Astrocyte (in vitro differentiated cells and primary cell): ENCODE measurements around the gene SLC16A3. TPM values are rescaled to one million over a fixed set of nuclear protein-coding genes. Genes with fewer than 3 reads are reported as not detected.
"Not testable (repeated sequence)": the region's sequence is repeated elsewhere in the genome, so short reads cannot be mapped to it uniquely, and the experiment has no call there.

Source experiments
- DNase-seq: peaks from one replicate; pipeline ENCODE4 v3.0.0-alpha.2; 2010; ENCODE audit warnings: low read depth
- FAIRE-seq: peaks from 2 replicates; lab custom pipeline; 2011; peaks lifted over from hg19 to GRCh38; lab: Jason Lieb, UNC
- H2AFZ ChIP-seq: 2 replicates; pipeline ENCODE4 v1.6.0; 2012; ENCODE audit warnings: low read depth, low read length, inconsistent platforms
- H3K27ac ChIP-seq: 2 replicates; pipeline ENCODE4 v1.5.1; 2011; ENCODE audit warnings: low read depth, low read length, inconsistent platforms
- H3K27me3 ChIP-seq: 2 replicates; pipeline ENCODE4 v1.6.0; 2011; ENCODE audit warnings: low read length, inconsistent platforms; ENCODE audit not compliant: insufficient read depth
- H3K36me3 ChIP-seq: 2 replicates; pipeline ENCODE4 v1.5.1; 2011; ENCODE audit warnings: low read length, inconsistent platforms; ENCODE audit not compliant: insufficient read depth
- H3K4me1 ChIP-seq: 2 replicates; pipeline ENCODE4 v1.5.1; 2011; ENCODE audit warnings: low read length, inconsistent platforms; ENCODE audit not compliant: insufficient read depth
- H3K4me2 ChIP-seq: 2 replicates; pipeline ENCODE4 v1.6.0; 2012; ENCODE audit warnings: low read length, inconsistent platforms
- H3K4me3 ChIP-seq: 2 replicates; pipeline ENCODE4 v1.5.1; 2011; ENCODE audit warnings: low read depth, mild to moderate bottlenecking, low read length, inconsistent platforms; ENCODE audit not compliant: insufficient read depth
- H3K79me2 ChIP-seq: 2 replicates; pipeline ENCODE4 v1.6.0; 2012; ENCODE audit warnings: mild to moderate bottlenecking, low read length, inconsistent platforms; ENCODE audit not compliant: insufficient read depth
- H3K9ac ChIP-seq: 2 replicates; pipeline ENCODE4 v1.6.0; 2012; ENCODE audit warnings: mild to moderate bottlenecking, low read length, inconsistent platforms
- H3K9me3 ChIP-seq: 2 replicates; pipeline ENCODE4 v1.5.1; 2012; ENCODE audit warnings: low read depth, mild to moderate bottlenecking, low read length, inconsistent platforms; ENCODE audit not compliant: insufficient read depth
- H4K20me1 ChIP-seq: 2 replicates; pipeline ENCODE4 v1.6.0; 2012; ENCODE audit warnings: low read length, inconsistent platforms; ENCODE audit not compliant: insufficient read depth
- H3K27ac Mint-ChIP-seq: one replicate; pipeline ENCODE4 v1.8.0; 2021; ENCODE audit warnings: mild to moderate bottlenecking, mixed read lengths; ENCODE audit not compliant: unreplicated experiment
- H3K27me3 Mint-ChIP-seq: one replicate; pipeline ENCODE4 v1.8.0; 2021; ENCODE audit warnings: low read depth, mixed read lengths; ENCODE audit not compliant: unreplicated experiment
- H3K36me3 Mint-ChIP-seq: one replicate; pipeline ENCODE4 v1.8.0; 2021; ENCODE audit warnings: low read depth, mixed read lengths; ENCODE audit not compliant: unreplicated experiment
- H3K4me1 Mint-ChIP-seq: one replicate; pipeline ENCODE4 v1.8.0; 2021; ENCODE audit warnings: low read depth, mixed read lengths; ENCODE audit not compliant: unreplicated experiment
- H3K4me3 Mint-ChIP-seq: one replicate; pipeline ENCODE4 v1.8.0; 2021; ENCODE audit warnings: mild to moderate bottlenecking, moderate library complexity, mixed read lengths; ENCODE audit not compliant: unreplicated experiment
- H3K9me3 Mint-ChIP-seq: one replicate; pipeline ENCODE4 v1.8.0; 2021; ENCODE audit warnings: mild to moderate bottlenecking, mixed read lengths; ENCODE audit not compliant: unreplicated experiment
- EZH2 ChIP-seq: IDR thresholded peaks from 2 replicates; pipeline ENCODE4 v1.6.1; 2012; ENCODE audit warnings: mild to moderate bottlenecking, low read length, inconsistent platforms; ENCODE audit not compliant: insufficient read depth
- total RNA-seq: library from RNA; stranded (reverse); gene quantifications from 2 replicates; pipeline ENCODE4 v1.2.1, GENCODE V29; 2021
- TF ChIP-seq, protein P1 (sequence below): IDR thresholded peaks from 2 replicates; pipeline ENCODE4 v1.5.1; 2011; ENCODE audit warnings: low read depth, mild to moderate bottlenecking, inconsistent platforms, low read length, moderate library complexity; ENCODE audit not compliant: insufficient read depth

SLC16A3 gene
- total RNA-seq, 1 donor from 2014 or later, result 292 TPM

DNA sequence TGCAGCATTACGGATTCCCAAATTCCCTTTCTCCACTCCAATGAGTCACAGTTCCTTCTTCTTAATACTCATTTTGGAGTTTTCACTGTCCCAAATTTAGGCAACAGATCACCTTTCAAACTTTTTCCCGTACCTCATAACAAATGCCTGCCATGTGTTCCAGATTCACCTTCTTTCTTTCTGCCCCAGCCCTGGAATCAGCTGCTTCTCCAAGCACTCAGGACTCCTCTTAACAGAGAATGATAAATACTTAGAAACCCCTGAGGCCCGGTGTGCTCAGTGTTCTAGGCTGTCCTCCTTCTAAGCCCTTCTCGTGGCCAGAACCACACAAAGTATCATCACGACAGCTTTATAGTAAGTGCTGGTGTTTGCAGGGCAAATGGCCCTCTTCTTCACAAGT, 29.7 kb downstream of the SLC16A3 start:
- Mint-ChIP-seq H3K27me3 (no peaks in the 10 kb centered on the region), H3K4me3 (no peak overlapping the region), H3K36me3 (peaks cover 7% of the 10 kb centered on the region), H3K27ac (no peak overlapping the region), H3K4me1 (peaks cover 3% of the 10 kb centered on the region), H3K9me3 (no peaks in the 10 kb centered on the region)
- H3K9ac ChIP-seq, result no peak overlapping the region
- H3K79me2 ChIP-seq, result peaks cover 86% of the 10 kb centered on the region
- H3K27me3 ChIP-seq, result no peaks in the 10 kb centered on the region
- no peak overlapping the region for H3K4me2 ChIP-seq
- H3K9me3 ChIP-seq, result no peaks in the 10 kb centered on the region
- no peak for TF ChIP-seq EZH2
- TF ChIP-seq, protein P1, sequence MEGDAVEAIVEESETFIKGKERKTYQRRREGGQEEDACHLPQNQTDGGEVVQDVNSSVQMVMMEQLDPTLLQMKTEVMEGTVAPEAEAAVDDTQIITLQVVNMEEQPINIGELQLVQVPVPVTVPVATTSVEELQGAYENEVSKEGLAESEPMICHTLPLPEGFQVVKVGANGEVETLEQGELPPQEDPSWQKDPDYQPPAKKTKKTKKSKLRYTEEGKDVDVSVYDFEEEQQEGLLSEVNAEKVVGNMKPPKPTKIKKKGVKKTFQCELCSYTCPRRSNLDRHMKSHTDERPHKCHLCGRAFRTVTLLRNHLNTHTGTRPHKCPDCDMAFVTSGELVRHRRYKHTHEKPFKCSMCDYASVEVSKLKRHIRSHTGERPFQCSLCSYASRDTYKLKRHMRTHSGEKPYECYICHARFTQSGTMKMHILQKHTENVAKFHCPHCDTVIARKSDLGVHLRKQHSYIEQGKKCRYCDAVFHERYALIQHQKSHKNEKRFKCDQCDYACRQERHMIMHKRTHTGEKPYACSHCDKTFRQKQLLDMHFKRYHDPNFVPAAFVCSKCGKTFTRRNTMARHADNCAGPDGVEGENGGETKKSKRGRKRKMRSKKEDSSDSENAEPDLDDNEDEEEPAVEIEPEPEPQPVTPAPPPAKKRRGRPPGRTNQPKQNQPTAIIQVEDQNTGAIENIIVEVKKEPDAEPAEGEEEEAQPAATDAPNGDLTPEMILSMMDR, result no peak
- no peaks in the 10 kb centered on the region for H3K4me1 ChIP-seq
- FAIRE-seq (no peak), DNase-seq (no peak)
- peaks cover 71% of the 10 kb centered on the region for H3K36me3 ChIP-seq
- no peak overlapping the region for H3K27ac ChIP-seq
- H3K4me3 ChIP-seq, result no peak overlapping the region
- H2AFZ ChIP-seq, result no peak overlapping the region
- peaks cover 85% of the 10 kb centered on the region for H4K20me1 ChIP-seq

GRCh38 chr17:82259972-82260961, 31.4 kb downstream of the SLC16A3 start:
- not testable (repeated sequence) for H3K4me3 ChIP-seq, H3K4me2 ChIP-seq, H3K9me3 Mint-ChIP-seq, H2AFZ ChIP-seq, H3K27me3 Mint-ChIP-seq, H3K4me1 ChIP-seq, FAIRE-seq, H3K27ac Mint-ChIP-seq, H3K27ac ChIP-seq, H3K4me1 Mint-ChIP-seq, DNase-seq, H3K9me3 ChIP-seq, H3K9ac ChIP-seq, H3K27me3 ChIP-seq
- Histone ChIP-seq H3K79me2 (peaks cover 100% of the 10 kb centered on the region), H4K20me1 (peaks cover 98% of the 10 kb centered on the region), H3K36me3 (peaks cover 82% of the 10 kb centered on the region)
- peak overlapping the region; percentile 23 for H3K4me3 Mint-ChIP-seq
- H3K36me3 Mint-ChIP-seq, result peaks cover 13% of the 10 kb centered on the region

DNA sequence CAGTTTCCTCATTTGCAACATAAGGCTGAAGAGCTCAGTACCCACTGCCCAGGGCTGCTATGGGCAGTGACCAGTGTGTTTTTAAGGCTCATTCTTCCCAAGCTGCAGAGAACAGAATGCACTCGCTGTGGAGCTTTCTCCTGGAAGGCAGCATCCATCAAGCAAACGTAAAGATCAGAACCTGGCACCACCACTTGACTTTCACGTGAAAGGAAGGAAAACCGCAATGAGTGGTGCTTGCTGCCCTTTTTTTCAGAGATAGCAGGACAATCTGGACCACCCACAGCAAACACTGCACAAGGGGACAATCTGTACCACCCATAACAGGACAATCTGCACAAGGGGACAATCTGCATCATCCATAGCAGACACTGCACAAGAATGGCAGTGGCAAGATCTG, 33.5 kb downstream of the SLC16A3 start:
- H3K4me3 Mint-ChIP-seq, result no peak overlapping the region
- no peak overlapping the region for H2AFZ ChIP-seq
- no peak overlapping the region for H3K27ac Mint-ChIP-seq
- no peaks in the 10 kb centered on the region for H3K27me3 Mint-ChIP-seq
- no peak overlapping the region for H3K4me2 ChIP-seq
- no peaks in the 10 kb centered on the region for H3K9me3 ChIP-seq
- peaks cover 17% of the 10 kb centered on the region for H3K36me3 Mint-ChIP-seq
- DNase-seq, result no peak
- H3K27ac ChIP-seq, result no peak overlapping the region
- no peaks in the 10 kb centered on the region for H3K9me3 Mint-ChIP-seq
- no peak for TF ChIP-seq EZH2
- TF ChIP-seq, protein P1, result no peak
- peaks cover 98% of the 10 kb centered on the region for H4K20me1 ChIP-seq
- peaks cover 20% of the 10 kb centered on the region for H3K4me1 Mint-ChIP-seq
- H3K9ac ChIP-seq, result no peak overlapping the region
- H3K27me3 ChIP-seq, result no peaks in the 10 kb centered on the region
- H3K4me3 ChIP-seq, result no peak overlapping the region
- peaks cover 75% of the 10 kb centered on the region for H3K36me3 ChIP-seq
- no peak for FAIRE-seq
- H3K79me2 ChIP-seq, result peaks cover 100% of the 10 kb centered on the region
- H3K4me1 ChIP-seq, result peaks cover 11% of the 10 kb centered on the region
